ENCODE data around the gene MICOS13. TPM values are rescaled to one million over a fixed set of nuclear protein-coding genes. Genes with fewer than 3 reads are reported as not detected.

Gene MICOS13
- total RNA-seq, 1 experiment from 2014 or later, result 32.5 TPM

DNA sequence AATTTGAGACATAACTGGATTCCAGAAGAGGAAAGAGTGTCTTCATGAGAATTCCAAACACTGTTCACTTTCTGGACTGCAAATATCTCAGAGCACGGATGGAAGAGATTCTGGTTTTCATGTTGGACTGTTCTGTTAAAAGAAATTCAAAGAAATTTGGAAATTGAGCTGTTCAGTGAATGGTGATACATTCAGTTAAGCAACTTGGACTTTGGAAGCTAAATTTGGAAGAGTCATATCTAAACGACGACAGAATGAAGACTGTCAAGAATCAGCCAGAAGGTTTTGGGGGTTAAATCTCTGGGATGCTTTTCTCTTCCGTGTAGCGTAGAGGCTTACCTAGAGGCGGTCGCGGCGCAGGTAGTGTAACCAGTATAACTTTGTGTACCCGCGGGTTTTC is 31.9 kb downstream of the MICOS13 start:
- no peak for TF ChIP-seq RORB (CRISPR knock-in tag; IDR thresholded peaks at IDR 0.05)
- TF ChIP-seq MYBL2 (CRISPR knock-in tag; IDR thresholded peaks at IDR 0.05), result no peak
- no peak for TF ChIP-seq ZNF671 (CRISPR knock-in tag; IDR thresholded peaks at IDR 0.05)
- TF ChIP-seq, protein P1, sequence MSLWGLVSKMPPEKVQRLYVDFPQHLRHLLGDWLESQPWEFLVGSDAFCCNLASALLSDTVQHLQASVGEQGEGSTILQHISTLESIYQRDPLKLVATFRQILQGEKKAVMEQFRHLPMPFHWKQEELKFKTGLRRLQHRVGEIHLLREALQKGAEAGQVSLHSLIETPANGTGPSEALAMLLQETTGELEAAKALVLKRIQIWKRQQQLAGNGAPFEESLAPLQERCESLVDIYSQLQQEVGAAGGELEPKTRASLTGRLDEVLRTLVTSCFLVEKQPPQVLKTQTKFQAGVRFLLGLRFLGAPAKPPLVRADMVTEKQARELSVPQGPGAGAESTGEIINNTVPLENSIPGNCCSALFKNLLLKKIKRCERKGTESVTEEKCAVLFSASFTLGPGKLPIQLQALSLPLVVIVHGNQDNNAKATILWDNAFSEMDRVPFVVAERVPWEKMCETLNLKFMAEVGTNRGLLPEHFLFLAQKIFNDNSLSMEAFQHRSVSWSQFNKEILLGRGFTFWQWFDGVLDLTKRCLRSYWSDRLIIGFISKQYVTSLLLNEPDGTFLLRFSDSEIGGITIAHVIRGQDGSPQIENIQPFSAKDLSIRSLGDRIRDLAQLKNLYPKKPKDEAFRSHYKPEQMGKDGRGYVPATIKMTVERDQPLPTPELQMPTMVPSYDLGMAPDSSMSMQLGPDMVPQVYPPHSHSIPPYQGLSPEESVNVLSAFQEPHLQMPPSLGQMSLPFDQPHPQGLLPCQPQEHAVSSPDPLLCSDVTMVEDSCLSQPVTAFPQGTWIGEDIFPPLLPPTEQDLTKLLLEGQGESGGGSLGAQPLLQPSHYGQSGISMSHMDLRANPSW (CRISPR knock-in tag; conservative IDR thresholded peaks at IDR 0.05; ENCODE audit: low read depth), result no peak
- TF ChIP-seq, protein P2, sequence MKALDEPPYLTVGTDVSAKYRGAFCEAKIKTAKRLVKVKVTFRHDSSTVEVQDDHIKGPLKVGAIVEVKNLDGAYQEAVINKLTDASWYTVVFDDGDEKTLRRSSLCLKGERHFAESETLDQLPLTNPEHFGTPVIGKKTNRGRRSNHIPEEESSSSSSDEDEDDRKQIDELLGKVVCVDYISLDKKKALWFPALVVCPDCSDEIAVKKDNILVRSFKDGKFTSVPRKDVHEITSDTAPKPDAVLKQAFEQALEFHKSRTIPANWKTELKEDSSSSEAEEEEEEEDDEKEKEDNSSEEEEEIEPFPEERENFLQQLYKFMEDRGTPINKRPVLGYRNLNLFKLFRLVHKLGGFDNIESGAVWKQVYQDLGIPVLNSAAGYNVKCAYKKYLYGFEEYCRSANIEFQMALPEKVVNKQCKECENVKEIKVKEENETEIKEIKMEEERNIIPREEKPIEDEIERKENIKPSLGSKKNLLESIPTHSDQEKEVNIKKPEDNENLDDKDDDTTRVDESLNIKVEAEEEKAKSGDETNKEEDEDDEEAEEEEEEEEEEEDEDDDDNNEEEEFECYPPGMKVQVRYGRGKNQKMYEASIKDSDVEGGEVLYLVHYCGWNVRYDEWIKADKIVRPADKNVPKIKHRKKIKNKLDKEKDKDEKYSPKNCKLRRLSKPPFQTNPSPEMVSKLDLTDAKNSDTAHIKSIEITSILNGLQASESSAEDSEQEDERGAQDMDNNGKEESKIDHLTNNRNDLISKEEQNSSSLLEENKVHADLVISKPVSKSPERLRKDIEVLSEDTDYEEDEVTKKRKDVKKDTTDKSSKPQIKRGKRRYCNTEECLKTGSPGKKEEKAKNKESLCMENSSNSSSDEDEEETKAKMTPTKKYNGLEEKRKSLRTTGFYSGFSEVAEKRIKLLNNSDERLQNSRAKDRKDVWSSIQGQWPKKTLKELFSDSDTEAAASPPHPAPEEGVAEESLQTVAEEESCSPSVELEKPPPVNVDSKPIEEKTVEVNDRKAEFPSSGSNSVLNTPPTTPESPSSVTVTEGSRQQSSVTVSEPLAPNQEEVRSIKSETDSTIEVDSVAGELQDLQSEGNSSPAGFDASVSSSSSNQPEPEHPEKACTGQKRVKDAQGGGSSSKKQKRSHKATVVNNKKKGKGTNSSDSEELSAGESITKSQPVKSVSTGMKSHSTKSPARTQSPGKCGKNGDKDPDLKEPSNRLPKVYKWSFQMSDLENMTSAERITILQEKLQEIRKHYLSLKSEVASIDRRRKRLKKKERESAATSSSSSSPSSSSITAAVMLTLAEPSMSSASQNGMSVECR (CRISPR knock-in tag; IDR thresholded peaks at IDR 0.05; ENCODE audit: borderline replicate concordance), result no peak
- no peaks in the 10 kb centered on the region for H3K4me1 Mint-ChIP-seq
- ChIA-PET POLR2A (no interaction called here), CTCF (no interaction called here)
- no peaks in the 10 kb centered on the region for H3K27me3 Mint-ChIP-seq (ENCODE audit: low read depth)
- H3K4me3 Mint-ChIP-seq, result no peak overlapping the region
- DNase-seq (ENCODE audit: low spot score), result no peak
- no peak for ATAC-seq
- H3K9me3 Mint-ChIP-seq, result no peaks in the 10 kb centered on the region
- peaks cover 90% of the 10 kb centered on the region for H3K36me3 Mint-ChIP-seq
- H3K27ac Mint-ChIP-seq, result no peak overlapping the region

DNA sequence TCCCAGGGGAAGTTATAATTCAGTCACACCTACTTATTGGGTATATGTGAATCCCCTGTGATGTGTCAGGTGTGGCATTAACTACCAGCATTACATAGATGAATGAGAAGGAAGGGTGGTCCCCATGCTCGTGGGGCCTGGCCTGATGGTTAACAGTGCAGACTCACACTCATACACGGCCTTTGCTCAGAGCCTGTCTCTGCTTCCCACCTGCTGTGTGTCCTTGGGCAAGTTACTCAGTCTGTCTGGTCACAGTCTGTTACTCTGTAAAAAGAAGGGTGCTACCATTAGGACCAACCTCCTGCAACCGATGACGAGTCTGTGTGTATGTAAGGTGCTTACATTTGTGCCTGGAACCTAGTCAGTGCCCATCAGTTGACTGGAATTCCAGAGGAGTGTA is 33.6 kb downstream of the MICOS13 start:
- TF ChIP-seq OVOL2 (CRISPR knock-in tag; IDR thresholded peaks at IDR 0.05; ENCODE audit: borderline replicate concordance) (no peak), MYBL2 (CRISPR knock-in tag; IDR thresholded peaks at IDR 0.05) (no peak), KAT7 (CRISPR knock-in tag; IDR thresholded peaks at IDR 0.05; ENCODE audit: borderline replicate concordance) (no peak)
- TF ChIP-seq, protein P3, sequence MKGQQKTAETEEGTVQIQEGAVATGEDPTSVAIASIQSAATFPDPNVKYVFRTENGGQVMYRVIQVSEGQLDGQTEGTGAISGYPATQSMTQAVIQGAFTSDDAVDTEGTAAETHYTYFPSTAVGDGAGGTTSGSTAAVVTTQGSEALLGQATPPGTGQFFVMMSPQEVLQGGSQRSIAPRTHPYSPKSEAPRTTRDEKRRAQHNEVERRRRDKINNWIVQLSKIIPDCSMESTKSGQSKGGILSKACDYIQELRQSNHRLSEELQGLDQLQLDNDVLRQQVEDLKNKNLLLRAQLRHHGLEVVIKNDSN (CRISPR knock-in tag; IDR thresholded peaks at IDR 0.05), result no peak
- Mint-ChIP-seq H3K36me3 (peaks cover 91% of the 10 kb centered on the region), H3K27me3 (ENCODE audit: low read depth) (no peaks in the 10 kb centered on the region), H3K4me1 (no peaks in the 10 kb centered on the region), H3K4me3 (no peak overlapping the region), H3K9me3 (no peaks in the 10 kb centered on the region), H3K27ac (no peak overlapping the region)
- ATAC-seq, result no peak
- POLR2A ChIA-PET, result no interaction called here
- CTCF ChIA-PET, result no interaction called here
- no peak for DNase-seq (ENCODE audit: low spot score)

DNA sequence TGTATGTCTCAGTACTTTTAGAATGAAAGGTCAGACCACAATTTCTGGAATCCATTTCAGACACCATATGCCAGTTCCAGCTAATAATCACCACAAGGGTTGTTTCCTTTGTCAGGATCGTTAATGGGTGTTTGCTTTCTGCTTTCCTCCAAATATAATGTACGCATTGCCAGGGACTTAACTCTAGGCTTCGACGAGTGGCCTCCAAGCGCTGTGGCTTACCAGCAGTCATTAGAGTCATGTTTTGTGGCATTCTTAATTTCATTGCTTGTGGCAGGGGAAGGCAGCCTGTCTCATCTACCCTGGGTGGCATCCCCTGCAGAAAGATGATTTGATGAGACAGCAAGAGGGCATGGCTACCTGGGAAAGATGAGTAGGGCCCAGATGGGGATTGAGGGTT is 34.9 kb downstream of the MICOS13 start:
- Mint-ChIP-seq H3K9me3 (no peaks in the 10 kb centered on the region), H3K4me3 (no peak overlapping the region), H3K27ac (no peak overlapping the region), H3K36me3 (peaks cover 85% of the 10 kb centered on the region), H3K4me1 (peaks cover 3% of the 10 kb centered on the region; the same call in 1 of the 2 replicates), H3K27me3 (ENCODE audit: low read depth) (no peaks in the 10 kb centered on the region)
- TF ChIP-seq, protein P4, sequence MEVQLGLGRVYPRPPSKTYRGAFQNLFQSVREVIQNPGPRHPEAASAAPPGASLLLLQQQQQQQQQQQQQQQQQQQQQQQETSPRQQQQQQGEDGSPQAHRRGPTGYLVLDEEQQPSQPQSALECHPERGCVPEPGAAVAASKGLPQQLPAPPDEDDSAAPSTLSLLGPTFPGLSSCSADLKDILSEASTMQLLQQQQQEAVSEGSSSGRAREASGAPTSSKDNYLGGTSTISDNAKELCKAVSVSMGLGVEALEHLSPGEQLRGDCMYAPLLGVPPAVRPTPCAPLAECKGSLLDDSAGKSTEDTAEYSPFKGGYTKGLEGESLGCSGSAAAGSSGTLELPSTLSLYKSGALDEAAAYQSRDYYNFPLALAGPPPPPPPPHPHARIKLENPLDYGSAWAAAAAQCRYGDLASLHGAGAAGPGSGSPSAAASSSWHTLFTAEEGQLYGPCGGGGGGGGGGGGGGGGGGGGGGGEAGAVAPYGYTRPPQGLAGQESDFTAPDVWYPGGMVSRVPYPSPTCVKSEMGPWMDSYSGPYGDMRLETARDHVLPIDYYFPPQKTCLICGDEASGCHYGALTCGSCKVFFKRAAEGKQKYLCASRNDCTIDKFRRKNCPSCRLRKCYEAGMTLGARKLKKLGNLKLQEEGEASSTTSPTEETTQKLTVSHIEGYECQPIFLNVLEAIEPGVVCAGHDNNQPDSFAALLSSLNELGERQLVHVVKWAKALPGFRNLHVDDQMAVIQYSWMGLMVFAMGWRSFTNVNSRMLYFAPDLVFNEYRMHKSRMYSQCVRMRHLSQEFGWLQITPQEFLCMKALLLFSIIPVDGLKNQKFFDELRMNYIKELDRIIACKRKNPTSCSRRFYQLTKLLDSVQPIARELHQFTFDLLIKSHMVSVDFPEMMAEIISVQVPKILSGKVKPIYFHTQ (CRISPR knock-in tag; IDR thresholded peaks at IDR 0.05), result no peak
- DNase-seq (ENCODE audit: low spot score), result no peak
- POLR2A ChIA-PET, result no interaction called here
- CTCF ChIA-PET, result interaction anchor here (0.9 kb wide), 1 partner anchor 42 kb away, joined by 3 read pairs; no protein-coding TSS in a partner anchor
- ATAC-seq, result no peak
